Measurements from ENCODE around the gene DSCAML1. TPM values are rescaled to one million over a fixed set of nuclear protein-coding genes. Genes with fewer than 3 reads are reported as not detected.

Gene DSCAML1
- total RNA-seq, 1 donor from 2014 or later = 0.02 TPM

DNA sequence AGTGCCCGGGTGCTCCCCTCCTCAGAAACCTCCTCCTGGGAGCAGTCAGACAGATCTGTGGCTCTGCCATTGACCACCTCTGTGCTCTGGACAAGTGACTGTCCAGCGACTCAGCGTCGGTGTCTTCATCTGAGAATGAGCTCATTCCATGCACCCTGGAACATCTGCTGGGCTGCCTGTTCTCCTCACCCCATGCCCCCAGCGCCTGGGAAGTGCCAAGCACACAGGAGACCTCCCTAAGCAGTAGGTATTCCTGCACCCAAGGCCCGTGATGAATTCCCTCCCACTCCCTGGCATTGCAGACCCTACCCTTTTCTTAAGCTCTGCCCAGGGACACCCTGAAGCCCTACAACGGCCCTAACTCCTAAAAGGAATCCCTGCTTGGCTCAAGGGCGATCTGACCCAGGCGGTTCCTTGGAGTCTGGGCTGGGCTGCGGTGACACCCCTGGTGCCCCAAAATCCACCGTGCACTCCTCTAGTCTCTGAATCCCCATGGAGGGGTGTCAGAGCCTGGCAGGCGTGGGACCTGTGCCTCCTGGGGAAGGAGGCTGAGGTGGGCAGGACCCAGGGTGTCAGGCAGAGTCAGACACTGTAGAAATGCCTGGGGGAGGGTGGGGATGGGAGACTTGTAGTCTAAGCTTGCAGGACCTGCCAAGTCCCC lies 377.4 kb downstream of the DSCAML1 start:
- Mint-ChIP-seq H3K4me1 (no peaks in the 10 kb centered on the region), H3K27me3 (peaks cover 2% of the 10 kb centered on the region), H3K27ac (no peak overlapping the region), H3K4me3 (no peak overlapping the region), H3K36me3 (ENCODE audit: low read depth) (no peaks in the 10 kb centered on the region), H3K9me3 (no peaks in the 10 kb centered on the region)
- DNase-seq = no peak
- intact Hi-C loops (cut with micrococcal nuclease) = no loop called here

- no peaks in the 10 kb centered on the region for H3K36me3 Mint-ChIP-seq (ENCODE audit: low read depth)
- no peak overlapping the region for H3K27ac Mint-ChIP-seq
- no peaks in the 10 kb centered on the region for H3K4me1 Mint-ChIP-seq
- H3K4me3 Mint-ChIP-seq = no peak overlapping the region
- H3K9me3 Mint-ChIP-seq = no peaks in the 10 kb centered on the region
- peaks cover under 1% of the 10 kb centered on the region for H3K27me3 Mint-ChIP-seq
- intact Hi-C loops (cut with micrococcal nuclease) = no loop called here
- DNase-seq = no peak
Observed at GRCh38 chr11:117418737-117419481, 378.1 kb downstream of the DSCAML1 start.

- H3K27ac Mint-ChIP-seq = no peak overlapping the region
- H3K36me3 Mint-ChIP-seq (ENCODE audit: low read depth) = no peaks in the 10 kb centered on the region
- H3K4me1 Mint-ChIP-seq = no peaks in the 10 kb centered on the region
- H3K27me3 Mint-ChIP-seq = no peaks in the 10 kb centered on the region
- intact Hi-C loops (cut with micrococcal nuclease) = no loop called here
- H3K4me3 Mint-ChIP-seq = no peak overlapping the region
- DNase-seq = no peak
- H3K9me3 Mint-ChIP-seq = no peaks in the 10 kb centered on the region
Observed at GRCh38 chr11:117417856-117418255, 379.2 kb downstream of the DSCAML1 start.

- H3K27me3 Mint-ChIP-seq = no peaks in the 10 kb centered on the region
- intact Hi-C loops (cut with micrococcal nuclease) = no loop called here
Observed at GRCh38 chr11:117417342-117417741, 379.7 kb downstream of the DSCAML1 start.

DNA sequence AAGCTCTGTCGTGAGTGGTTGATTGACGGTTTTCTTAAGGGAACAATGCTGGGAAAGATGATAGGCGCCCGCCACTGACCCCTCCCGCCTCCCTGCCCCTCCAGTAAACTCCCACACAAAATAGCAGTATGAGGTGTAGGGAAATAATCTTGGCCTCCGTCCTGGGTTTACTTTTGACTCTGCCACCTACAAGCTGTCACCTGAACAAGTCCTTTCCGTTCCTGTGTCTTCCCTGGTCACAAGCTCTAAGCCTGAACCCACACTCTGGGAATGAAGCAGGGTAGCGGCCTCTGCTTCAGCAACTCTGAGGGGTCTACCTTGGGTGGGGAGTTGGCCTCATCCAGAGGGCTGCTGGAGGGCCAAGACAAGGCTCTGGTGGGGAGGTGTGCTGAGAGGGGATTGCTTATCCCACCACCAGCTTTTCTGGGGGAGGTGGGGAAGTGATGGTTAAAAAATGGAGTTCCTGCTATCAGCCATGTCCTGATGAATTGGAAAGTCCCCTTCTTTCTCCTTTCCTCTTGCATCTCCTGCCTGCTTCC lies 381.6 kb downstream of the DSCAML1 start:
- Mint-ChIP-seq H3K27me3 (no peaks in the 10 kb centered on the region), H3K4me3 (no peak overlapping the region), H3K36me3 (ENCODE audit: low read depth) (no peaks in the 10 kb centered on the region), H3K4me1 (no peaks in the 10 kb centered on the region), H3K27ac (no peak overlapping the region), H3K9me3 (no peaks in the 10 kb centered on the region)
- DNase-seq = no peak
- intact Hi-C loops (cut with micrococcal nuclease) = no loop called here

More at GRCh38 chr11:117417342-117417741, 379.7 kb downstream of the DSCAML1 start:
- no peaks in the 10 kb centered on the region for H3K4me1 Mint-ChIP-seq
- DNase-seq = no peak
- no peak overlapping the region for H3K27ac Mint-ChIP-seq
- H3K9me3 Mint-ChIP-seq = no peaks in the 10 kb centered on the region
- H3K36me3 Mint-ChIP-seq (ENCODE audit: low read depth) = no peaks in the 10 kb centered on the region
- H3K4me3 Mint-ChIP-seq = no peak overlapping the region

DNA sequence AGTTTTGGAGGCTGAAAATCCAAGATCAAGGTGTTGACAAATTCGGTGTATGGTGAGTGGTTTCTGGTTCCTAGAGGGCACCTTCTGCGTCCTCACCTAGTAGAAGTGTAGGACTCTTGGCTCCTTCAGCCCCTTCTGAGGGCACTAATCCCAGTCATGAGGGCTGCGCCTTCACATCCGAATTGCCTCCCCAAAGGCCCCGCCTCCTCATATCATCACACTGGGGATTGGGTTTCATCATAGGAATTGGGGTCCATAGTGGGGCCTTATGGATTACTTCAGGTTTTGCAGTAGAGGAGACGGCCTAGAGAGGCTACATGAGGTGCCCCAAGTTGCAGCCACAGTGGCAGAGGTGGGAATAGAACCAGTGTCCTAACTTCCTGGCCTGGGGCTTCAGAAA lies 382.3 kb downstream of the DSCAML1 start:
- H3K4me3 Mint-ChIP-seq = no peak overlapping the region
- H3K27me3 Mint-ChIP-seq = no peaks in the 10 kb centered on the region
- intact Hi-C loops (cut with micrococcal nuclease) = no loop called here
- H3K27ac Mint-ChIP-seq = no peak overlapping the region
- H3K4me1 Mint-ChIP-seq = no peaks in the 10 kb centered on the region
- DNase-seq = no peak
- peaks cover 2% of the 10 kb centered on the region for H3K36me3 Mint-ChIP-seq (ENCODE audit: low read depth)
- no peaks in the 10 kb centered on the region for H3K9me3 Mint-ChIP-seq

DNA sequence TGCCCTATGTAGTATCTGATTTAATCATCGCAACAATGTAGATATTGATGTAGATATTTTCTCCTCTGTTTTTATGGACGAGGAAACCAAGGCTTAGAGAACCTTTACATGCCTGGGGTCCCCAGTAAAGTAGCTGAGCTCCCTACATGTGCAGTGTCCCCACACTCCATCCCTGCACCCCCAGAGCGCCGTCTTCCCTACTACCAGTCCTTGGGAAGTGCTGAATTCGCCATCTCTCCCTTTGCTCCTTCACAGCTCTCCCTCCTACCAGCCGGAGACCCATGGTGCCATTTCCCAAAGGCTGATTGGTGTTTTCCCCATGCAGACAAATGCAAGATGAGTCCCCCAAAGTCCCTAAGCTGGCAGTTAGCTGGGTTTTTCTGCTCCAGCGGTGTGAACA lies 383.4 kb downstream of the DSCAML1 start:
- H3K4me1 Mint-ChIP-seq = no peaks in the 10 kb centered on the region
- no peaks in the 10 kb centered on the region for H3K9me3 Mint-ChIP-seq
- H3K27me3 Mint-ChIP-seq = no peaks in the 10 kb centered on the region
- intact Hi-C loops (cut with micrococcal nuclease) = no loop called here
- DNase-seq = no peak
- H3K36me3 Mint-ChIP-seq (ENCODE audit: low read depth) = peaks cover 8% of the 10 kb centered on the region
- no peak overlapping the region for H3K4me3 Mint-ChIP-seq
- no peak overlapping the region for H3K27ac Mint-ChIP-seq

DNA sequence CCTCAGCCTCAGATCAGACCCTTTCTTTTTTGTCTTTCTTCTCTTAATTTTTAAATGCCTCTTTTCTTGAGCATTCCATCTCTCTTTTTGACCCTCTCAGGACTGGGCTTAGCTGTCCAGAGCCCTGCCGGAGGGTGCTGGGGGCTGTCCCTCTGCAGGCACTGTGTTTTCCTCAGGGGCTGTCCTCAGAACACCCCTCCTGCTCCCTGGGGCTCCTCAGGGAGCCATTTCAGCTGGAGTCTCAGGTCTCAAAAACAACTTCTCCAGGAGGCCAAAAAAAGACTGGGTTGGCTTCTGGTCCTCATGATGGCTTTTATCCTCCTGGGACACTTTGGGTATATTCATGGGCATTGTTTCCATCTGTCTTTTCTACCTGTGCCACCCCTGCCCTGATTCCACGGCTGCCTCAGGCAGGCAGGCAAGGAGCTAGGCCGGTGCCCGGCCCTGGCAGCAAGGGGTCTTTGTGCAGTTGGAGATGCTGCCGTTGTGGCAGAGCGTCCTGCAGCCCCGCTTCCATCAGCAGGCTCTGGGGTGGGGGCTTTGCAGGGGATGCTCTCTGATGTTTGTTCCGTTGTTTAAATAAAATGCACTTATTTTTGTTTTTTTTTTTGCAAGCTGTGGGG lies 384.3 kb downstream of the DSCAML1 start:
- Mint-ChIP-seq H3K36me3 (ENCODE audit: low read depth) (peaks cover 15% of the 10 kb centered on the region), H3K4me1 (no peaks in the 10 kb centered on the region), H3K27me3 (no peaks in the 10 kb centered on the region), H3K4me3 (no peak overlapping the region), H3K27ac (no peak overlapping the region), H3K9me3 (no peaks in the 10 kb centered on the region)
- DNase-seq = no peak
- intact Hi-C loops (cut with micrococcal nuclease) = no loop called here

- Mint-ChIP-seq H3K4me1 (no peaks in the 10 kb centered on the region), H3K4me3 (no peak overlapping the region), H3K27me3 (no peaks in the 10 kb centered on the region), H3K36me3 (ENCODE audit: low read depth) (peaks cover 17% of the 10 kb centered on the region), H3K9me3 (no peaks in the 10 kb centered on the region), H3K27ac (no peak overlapping the region)
- intact Hi-C loops (cut with micrococcal nuclease) = no loop called here
- DNase-seq = no peak
Observed at GRCh38 chr11:117412176-117412575, 384.8 kb downstream of the DSCAML1 start.

DNA sequence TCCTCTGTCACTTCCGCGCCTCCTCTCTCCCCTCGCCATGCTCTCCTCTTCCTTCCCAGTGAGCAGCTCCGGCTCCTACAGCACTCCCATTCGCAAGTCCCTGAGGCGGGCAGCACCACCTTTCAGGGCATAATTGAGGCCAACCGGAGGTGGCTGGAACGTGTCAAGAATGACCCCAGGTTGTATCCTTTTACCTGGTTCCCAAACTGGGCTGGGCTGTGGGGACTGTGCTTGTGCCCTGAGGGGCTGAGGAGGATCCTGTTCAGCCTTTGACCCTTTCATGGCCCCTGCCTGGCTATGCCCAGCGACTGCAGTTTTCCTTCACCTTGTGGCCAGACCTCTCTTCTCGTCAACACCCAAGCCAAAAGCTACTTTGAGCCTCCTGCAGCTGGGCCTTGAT lies 385.3 kb downstream of the DSCAML1 start:
- no peak overlapping the region for H3K4me3 Mint-ChIP-seq
- intact Hi-C loops (cut with micrococcal nuclease) = no loop called here
- H3K27me3 Mint-ChIP-seq = no peaks in the 10 kb centered on the region
- no peaks in the 10 kb centered on the region for H3K9me3 Mint-ChIP-seq
- H3K4me1 Mint-ChIP-seq = no peaks in the 10 kb centered on the region
- no peak overlapping the region for H3K27ac Mint-ChIP-seq
- no peak for DNase-seq
- peaks cover 17% of the 10 kb centered on the region for H3K36me3 Mint-ChIP-seq (ENCODE audit: low read depth)

DNA sequence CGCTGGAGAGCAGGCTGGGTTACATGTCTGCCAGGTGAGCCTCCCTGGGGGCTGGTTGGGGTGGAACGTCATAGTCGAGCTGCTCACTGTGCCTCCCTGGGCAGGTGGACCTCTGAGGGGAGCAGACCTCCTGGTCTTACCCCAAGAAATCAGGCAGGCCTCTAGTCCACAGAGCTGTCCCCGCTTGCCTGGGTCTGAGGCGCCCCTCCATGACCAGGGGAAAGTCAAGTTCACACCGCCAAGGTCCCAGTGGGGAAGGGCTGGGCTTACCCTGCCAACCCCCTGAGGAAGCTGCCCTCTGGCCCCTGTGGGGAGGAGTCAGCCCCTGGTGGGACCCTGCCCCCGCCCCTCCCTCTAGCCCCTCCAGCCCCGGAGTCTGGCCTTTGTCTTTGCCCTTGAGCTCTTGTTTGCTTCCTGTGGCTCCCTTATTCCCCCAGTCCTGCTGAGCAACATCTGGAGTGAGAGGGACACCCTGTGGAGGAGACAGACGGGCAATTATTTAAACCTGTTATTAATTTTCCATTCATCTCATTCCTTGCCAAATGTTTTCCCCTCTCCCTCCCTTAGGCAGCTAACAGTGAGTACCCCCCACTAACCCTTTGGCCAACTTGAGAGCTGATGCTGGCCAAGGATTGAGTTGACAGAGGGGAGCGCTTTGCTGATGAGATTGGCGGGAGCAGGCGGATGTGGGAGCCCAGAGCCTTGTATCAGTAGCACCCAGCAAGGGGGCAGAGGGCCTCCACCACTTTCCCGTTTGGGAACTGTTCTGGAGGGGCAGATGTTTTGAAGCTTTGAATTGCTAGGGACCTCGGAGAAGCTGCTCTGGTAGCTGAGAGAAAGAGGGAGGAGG lies 385.9 kb downstream of the DSCAML1 start:
- Mint-ChIP-seq H3K27ac (no peak overlapping the region), H3K27me3 (no peaks in the 10 kb centered on the region), H3K4me3 (no peak overlapping the region), H3K9me3 (peaks cover under 1% of the 10 kb centered on the region), H3K36me3 (ENCODE audit: low read depth) (peaks cover 23% of the 10 kb centered on the region), H3K4me1 (no peaks in the 10 kb centered on the region)
- DNase-seq = no peak
- intact Hi-C loops (cut with micrococcal nuclease) = no loop called here

DNA sequence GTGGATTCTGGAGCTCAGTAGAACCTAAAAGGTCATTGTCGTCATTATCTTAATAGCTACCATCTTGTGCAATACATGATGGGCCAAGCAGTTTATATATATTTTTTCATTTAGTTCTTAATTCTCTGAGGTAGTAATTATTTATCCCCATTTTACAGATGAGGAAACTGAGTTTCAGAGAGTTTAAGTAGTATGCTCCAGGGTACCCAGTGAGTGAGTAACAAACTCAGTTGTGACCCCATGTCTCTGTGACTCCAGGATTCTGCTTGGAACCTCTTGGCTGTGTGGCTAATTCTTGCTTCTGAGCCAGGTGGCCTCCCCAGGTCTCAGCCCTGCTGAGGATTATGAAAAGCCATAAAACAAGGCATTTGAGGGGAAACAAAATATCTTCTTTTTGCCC lies 386.8 kb downstream of the DSCAML1 start:
- no peak overlapping the region for H3K4me3 Mint-ChIP-seq
- intact Hi-C loops (cut with micrococcal nuclease) = no loop called here
- H3K9me3 Mint-ChIP-seq = peaks cover 7% of the 10 kb centered on the region
- H3K36me3 Mint-ChIP-seq (ENCODE audit: low read depth) = peaks cover 31% of the 10 kb centered on the region
- DNase-seq = no peak
- no peaks in the 10 kb centered on the region for H3K27me3 Mint-ChIP-seq
- no peak overlapping the region for H3K27ac Mint-ChIP-seq
- no peaks in the 10 kb centered on the region for H3K4me1 Mint-ChIP-seq

DNA sequence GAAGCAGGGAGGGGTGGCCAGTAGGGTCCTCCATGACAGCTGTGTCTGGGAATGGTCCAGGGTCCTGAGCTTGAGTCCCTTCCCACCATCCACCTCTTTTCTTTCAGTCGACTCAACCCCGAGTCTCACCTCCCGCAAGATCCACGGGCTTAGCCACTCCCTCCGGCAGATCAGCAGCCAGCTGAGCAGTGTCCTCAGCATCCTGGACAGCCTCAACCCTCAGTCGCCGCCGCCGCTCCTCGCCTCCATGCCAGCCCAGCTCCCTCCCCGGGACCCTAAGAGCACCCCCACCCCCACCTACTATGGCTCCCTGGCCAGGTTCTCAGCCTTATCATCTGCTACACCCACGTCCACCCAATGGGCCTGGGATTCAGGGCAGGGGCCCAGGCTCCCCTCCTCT lies 387.5 kb downstream of the DSCAML1 start:
- intact Hi-C loops (cut with micrococcal nuclease) = no loop called here
- Mint-ChIP-seq H3K27me3 (no peaks in the 10 kb centered on the region), H3K9me3 (peaks cover 7% of the 10 kb centered on the region), H3K27ac (no peak overlapping the region), H3K4me3 (no peak overlapping the region), H3K4me1 (no peaks in the 10 kb centered on the region), H3K36me3 (ENCODE audit: low read depth) (peaks cover 39% of the 10 kb centered on the region)
- DNase-seq = no peak

Measured in activated CD4-positive, alpha-beta T cell treated with anti-CD3 and anti-CD28 coated beads, Interleukin-2, amount 10 ng/mL, durations not matched to agents 24 days and 14 days (primary cell).